GM12891 (cell line): ENCODE measurements around the gene RNASEH2C.
"Not testable (repeated sequence)": the region's sequence is repeated elsewhere in the genome, so short reads cannot be mapped to it uniquely, and the experiment has no call there.

Experiments
- DNase-seq: peaks from one replicate; pipeline ENCODE4 v3.0.0; 2011; ENCODE audit warnings: low spot score; ENCODE audit not compliant: insufficient read length
- FAIRE-seq: peaks from 2 replicates; lab custom pipeline; 2011; peaks lifted over from hg19 to GRCh38; lab: Jason Lieb, UNC
- PAX5 ChIP-seq: IDR thresholded peaks from 2 replicates; pipeline ENCODE4 v1.6.1; 2011; ENCODE audit warnings: low read length, moderate library complexity, mild to moderate bottlenecking; ENCODE audit not compliant: insufficient read depth, severe bottlenecking
- POLR2A ChIP-seq: IDR thresholded peaks from 2 replicates; pipeline ENCODE4 v1.6.1; 2011; ENCODE audit warnings: low read depth, low read length, control low read depth
- POLR2AphosphoS5 ChIP-seq: IDR thresholded peaks from 2 replicates; pipeline ENCODE4 v1.6.1; 2011; ENCODE audit warnings: low read depth, low read length, control low read depth
- POU2F2 ChIP-seq: IDR thresholded peaks from 2 replicates; pipeline ENCODE4 v1.6.1; 2011; ENCODE audit warnings: low read depth, mild to moderate bottlenecking, control low read depth, low read length, moderate library complexity
- SPI1 ChIP-seq: IDR thresholded peaks from 2 replicates; pipeline ENCODE4 v1.6.1; 2011; ENCODE audit warnings: low read depth, low read length, control low read depth
- TAF1 ChIP-seq: IDR thresholded peaks from 2 replicates; pipeline ENCODE4 v1.6.1; 2011; ENCODE audit warnings: low read depth, low read length, control low read depth

Gene RNASEH2C

DNA sequence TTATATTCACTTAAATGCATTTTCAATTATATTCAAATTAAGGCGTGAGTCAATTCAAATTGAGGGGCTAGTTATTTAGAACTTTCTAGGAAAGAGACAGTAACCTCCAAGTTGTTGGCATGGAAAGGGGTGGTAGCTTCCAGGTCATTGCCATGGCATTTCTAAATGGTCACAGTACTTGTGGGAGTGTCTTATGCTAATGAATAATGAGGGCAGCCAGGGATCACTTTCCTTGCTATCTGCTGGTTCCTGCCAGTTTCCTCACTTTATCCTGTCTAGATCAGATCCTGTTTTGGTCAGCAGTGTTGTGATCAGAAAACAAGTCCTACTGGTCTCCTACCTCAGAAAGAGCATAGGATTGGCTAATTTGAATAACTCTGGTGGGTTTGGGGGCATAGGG, 21.8 kb upstream of the RNASEH2C start:
- TF ChIP-seq POU2F2 (no peak), POLR2AphosphoS5 (no peak), PAX5 (no peak), SPI1 (no peak), POLR2A (no peak), TAF1 (no peak)
- no peak for FAIRE-seq
- DNase-seq, result no peak

DNA sequence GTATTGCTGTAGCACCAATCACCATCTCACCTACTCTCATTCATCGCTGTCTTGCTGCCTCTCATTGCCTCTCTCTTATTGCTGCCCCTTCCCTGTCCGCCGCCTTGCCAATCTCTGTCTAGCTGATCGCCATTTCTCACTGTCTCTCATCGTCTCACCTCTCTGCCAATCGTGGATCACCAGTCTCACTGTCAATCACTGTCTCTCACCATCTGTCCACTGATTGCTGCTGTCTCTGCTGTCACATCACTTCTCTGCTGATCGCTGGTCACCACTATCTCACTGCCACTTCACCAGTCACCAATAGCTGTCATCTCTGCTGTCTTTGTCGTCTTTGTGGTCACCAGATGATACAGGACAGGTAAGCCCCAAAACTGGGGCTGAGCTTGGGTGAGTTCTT, 20.6 kb upstream of the RNASEH2C start:
- TF ChIP-seq POU2F2, result no peak
- TF ChIP-seq PAX5, result no peak
- no peak for TF ChIP-seq POLR2AphosphoS5
- no peak for TF ChIP-seq SPI1
- no peak for TF ChIP-seq TAF1
- no peak for TF ChIP-seq POLR2A
- no peak for DNase-seq
- FAIRE-seq, result no peak

DNA sequence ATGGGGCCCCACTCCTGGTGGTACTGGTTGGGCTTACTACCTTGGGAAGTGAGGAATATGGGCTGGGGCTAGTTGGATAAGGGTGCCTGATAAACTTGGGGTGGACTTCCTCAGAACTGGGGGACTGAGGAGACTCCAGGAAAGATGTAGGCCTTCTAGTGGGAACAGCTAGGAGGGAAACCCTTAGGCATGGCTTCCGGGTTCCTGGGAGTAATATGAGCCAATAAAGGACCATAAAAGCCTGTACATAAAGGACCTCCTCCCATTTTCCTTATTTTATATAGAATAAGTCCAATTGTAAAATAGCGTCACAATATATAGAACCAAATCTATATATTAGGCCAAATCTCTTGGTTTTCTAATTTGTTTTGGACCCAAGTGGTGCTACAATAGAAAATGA, 18.4 kb upstream of the RNASEH2C start:
- FAIRE-seq (no peak), DNase-seq (no peak)
- TF ChIP-seq POU2F2, result no peak

DNA sequence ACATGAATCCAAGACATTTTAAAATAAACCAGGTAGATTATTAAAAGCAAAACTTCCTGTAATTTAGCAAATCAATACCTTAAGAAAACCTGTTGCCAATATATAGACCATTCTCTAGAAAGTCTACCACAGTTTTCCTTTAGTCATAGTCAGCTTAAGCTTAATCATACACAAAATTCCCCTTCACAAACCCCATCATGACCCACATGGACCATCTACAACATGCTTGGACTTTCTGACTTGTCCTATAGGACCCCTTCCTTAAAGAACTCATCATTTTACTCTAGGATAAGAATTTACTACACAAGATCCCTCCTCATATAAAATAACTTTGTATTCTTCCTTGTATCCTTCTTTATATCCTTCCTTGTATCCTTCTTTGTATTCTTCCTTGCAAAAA, 16.2 kb upstream of the RNASEH2C start:
- DNase-seq (no peak), FAIRE-seq (no peak)
- no peak for TF ChIP-seq POLR2AphosphoS5
- TF ChIP-seq POU2F2, result no peak
- TF ChIP-seq PAX5, result no peak

DNA sequence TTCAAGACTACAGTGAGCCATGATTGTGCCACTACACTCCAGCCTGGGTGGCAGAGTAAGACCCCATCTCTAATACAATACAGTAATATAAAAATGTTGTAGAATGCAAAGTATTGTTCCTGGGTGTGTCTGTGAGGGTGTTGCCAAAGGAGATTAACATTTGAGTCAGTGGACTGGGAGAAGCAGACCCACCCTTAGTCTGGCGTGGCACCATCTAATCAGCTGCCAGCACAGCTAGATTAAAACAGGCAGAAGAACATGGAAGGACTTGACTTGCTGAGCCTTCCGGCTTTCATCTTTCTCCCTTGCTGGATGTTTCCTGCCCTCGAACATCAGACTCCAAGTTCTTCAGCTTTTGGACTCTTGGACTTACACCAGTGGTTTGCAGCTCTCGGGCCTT, 14.5 kb upstream of the RNASEH2C start:
- DNase-seq, FAIRE-seq: not testable (repeated sequence)

DNA sequence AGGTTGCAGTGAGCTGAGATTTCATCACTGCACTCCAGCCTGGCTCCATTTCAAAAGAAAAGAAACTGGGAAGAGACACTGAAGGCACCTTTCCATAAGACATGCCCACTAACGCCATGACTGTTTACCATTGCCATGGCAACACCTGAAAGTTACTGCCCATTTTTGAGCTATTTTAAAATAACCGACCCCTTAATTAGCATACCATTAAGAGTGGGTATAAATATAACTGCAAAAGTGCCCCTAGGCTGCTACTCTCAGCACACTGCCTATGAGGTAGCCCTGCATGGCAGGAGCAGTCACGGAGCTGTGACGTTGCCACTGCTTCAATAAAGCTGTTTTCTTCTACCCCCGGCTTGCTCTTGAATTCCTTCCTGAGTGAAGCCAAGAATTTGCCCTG, 9.9 kb upstream of the RNASEH2C start:
- DNase-seq, result no peak
- FAIRE-seq, result no peak
- TF ChIP-seq TAF1 (no peak), POLR2A (no peak), PAX5 (no peak), POLR2AphosphoS5 (no peak), SPI1 (no peak), POU2F2 (no peak)

DNA sequence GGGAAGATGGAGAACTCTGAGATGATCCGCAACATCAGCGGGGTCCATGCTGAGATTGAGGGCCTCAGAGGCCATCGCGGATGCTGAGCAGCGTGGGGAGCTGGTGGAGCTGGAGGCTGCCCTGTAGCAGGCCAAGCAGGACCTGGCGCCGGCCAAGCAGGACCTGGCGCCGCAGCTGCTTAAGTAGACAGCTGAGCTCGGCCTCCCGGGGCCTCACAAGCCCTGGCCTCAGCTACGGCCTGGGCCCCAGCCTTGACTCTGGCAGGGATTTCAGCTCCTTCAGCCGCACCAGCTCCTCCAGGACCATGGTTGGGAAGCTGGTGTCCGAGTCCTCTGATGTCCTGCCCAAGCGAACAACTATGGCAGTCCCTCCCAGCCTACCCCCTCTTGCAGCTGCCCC, 7.3 kb upstream of the RNASEH2C start:
- TF ChIP-seq TAF1 (no peak), POLR2A (no peak), PAX5 (no peak), POLR2AphosphoS5 (no peak), POU2F2 (no peak)
- FAIRE-seq (no peak), DNase-seq (no peak)

DNA sequence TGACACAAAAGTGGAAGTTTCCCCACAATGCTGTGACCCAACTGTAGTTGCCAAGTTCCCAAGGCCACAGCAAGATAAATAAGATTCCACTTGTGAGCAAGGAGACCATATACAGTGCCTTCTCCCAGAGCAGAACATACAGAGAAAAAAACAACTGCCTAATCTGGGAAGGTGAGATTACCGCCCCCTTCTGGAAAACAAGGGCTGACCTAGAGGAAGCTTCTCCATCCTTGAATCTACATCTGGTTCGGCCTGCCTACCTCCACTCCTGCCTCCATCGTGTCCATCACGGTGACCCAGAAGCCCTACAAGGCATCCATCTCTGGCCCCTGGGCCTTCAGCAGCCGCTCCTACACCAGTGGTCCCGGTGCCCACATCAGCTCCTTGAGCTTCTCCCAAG, 6.1 kb upstream of the RNASEH2C start:
- no peak for FAIRE-seq
- no peak for TF ChIP-seq POLR2A
- TF ChIP-seq TAF1, result no peak
- TF ChIP-seq PAX5, result no peak
- TF ChIP-seq POU2F2, result no peak
- no peak for TF ChIP-seq POLR2AphosphoS5
- TF ChIP-seq SPI1, result no peak

DNA sequence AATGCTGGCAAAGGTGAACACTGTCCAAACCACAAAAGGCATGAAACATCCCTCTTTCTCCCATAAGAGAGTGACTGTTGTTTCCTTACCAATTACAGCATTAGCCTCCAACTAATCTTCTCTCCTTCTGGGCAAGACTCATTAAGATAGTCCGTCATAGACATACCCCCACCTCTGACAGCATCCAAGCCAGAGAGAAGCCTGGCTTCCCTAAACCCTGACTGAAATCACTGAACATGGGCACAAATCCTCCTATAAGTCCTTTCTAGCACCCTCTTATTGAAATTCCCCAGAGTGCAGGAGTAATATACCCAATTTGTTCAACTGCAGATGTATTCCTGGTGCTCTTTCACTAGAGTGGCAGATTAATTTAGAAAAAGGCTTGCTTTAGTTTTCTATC, 1.7 kb upstream of the RNASEH2C start:
- FAIRE-seq (no peak), DNase-seq (no peak)
- TF ChIP-seq PAX5 (no peak), POLR2AphosphoS5 (no peak), SPI1 (no peak), POU2F2 (no peak), TAF1 (no peak), POLR2A (no peak)

More for the DNA sequence above, 6.1 kb upstream of the RNASEH2C start:
- no peak for DNase-seq

DNA sequence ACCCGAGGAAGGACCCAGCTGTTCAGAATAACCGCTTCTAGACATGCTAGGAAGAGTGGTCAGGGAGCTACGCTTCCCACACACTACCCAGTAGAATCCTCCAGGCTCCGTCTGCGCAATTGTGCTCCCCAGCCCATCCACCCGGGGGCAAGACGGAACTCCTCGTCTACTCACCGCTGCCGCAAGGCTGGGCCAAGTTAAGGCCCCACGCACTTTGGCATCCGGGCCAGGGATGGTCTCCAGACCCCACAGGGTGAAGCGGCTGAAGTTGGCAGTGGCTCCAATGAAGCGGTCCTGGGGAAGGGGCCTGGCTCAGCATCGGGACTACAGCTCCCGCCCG, 757 bp downstream of the RNASEH2C start:
- FAIRE-seq (peak; percentile 65), DNase-seq (peak; percentile 43)
- TF ChIP-seq POLR2A (peak; percentile 55; the same call in 1 of the 2 replicates), TAF1 (no peak), SPI1 (no peak)

DNA sequence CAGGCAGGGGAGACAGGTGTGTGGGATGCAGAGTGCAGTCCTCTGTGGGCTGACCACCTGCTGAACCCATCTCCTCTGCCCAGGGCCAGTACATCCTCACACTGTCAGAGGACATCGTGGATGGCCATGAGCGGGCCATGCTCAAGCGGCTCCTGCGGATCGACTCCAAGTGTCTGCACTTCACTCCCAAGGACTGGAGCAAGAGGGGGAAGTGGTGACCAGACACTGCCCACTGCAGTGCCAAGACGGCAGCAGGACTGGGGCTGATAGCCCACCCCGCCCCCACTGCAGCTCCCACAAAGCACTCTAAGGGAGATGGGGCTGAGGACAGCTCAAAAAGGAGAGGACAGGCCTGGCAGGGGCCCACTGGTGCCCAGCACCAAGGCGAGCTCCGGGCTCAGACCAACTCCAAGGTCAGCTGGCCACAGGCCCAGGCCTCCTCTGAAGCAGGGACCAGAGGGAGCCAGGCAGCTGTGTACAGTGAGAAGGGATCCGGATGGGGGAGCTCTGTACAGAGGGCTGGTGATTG, 1.6 kb downstream of the RNASEH2C start:
- TF ChIP-seq SPI1 (no peak), TAF1 (no peak), PAX5 (no peak), POLR2A (no peak), POU2F2 (no peak), POLR2AphosphoS5 (no peak)
- FAIRE-seq, result no peak
- no peak for DNase-seq
